NCI-H1694 (cell line): ENCODE results near the gene RNF213.

ENCODE experiments used
- DNase-seq: peaks from one replicate; lab custom pipeline; 2025; lab: John Stamatoyannopoulos, UW

Gene RNF213

GRCh38 chr17:80419255-80419654 lies 158.6 kb downstream of the RNF213 start:
- no peak for DNase-seq

DNA sequence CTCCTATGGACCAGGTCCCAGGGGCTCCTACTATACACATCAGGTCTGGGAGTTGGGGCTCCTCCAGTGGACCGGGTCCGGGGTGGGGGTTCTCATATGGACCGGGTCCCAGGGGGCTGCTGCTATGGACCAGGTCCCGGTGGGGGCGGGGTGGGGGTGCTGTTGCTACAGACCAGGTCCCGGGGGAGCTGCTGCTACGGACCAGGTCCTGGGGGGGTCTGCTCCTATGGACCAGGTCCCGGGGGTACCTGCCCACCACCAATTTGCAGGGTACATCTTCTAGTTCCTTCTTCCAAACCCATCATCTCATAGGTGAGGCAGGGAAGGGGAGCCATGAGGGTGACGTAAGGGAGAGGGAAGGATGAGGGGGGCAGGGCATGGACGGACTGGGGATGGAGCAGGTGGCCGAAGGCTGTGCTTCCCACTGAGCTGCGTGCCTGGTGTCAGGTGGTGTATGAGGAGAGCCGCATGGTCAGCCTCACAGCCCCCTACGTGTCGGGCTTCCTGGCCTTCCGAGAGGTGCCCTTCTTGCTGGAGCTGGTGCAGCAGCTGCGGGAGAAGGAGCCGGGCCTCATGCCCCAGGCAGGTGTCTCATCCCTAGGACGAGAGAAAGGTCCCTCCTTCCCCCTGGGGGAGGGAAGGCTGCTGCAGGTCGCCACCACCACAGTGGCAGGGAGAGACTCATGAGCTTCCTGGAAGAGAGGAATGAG lies 160.9 kb downstream of the RNF213 start:
- no peak for DNase-seq

GRCh38 chr17:80422276-80422675 lies 161.6 kb downstream of the RNF213 start:
- DNase-seq: no peak

DNA sequence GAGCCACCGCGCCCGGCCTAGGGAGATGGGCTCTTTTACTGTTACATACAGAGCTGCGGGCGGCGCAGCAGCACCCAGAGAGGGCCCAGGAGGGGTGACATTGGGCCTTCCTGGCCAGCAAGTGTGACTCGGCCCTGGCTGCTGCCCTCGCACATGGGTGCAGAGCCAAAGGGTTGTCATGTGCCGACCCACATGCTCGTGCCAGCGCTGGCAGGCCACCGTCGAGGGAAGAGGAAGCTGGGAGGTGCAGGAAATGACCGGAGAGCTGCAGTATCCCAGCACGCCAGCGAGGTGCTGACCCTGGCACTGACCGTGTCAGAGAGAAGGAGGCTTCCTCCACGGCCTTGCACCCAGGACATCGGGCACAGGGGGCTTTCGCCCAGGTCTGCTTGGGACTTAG lies 162.3 kb downstream of the RNF213 start:
- DNase-seq: no peak

GRCh38 chr17:80423536-80424225 lies 163.0 kb downstream of the RNF213 start:
- no peak for DNase-seq

DNA sequence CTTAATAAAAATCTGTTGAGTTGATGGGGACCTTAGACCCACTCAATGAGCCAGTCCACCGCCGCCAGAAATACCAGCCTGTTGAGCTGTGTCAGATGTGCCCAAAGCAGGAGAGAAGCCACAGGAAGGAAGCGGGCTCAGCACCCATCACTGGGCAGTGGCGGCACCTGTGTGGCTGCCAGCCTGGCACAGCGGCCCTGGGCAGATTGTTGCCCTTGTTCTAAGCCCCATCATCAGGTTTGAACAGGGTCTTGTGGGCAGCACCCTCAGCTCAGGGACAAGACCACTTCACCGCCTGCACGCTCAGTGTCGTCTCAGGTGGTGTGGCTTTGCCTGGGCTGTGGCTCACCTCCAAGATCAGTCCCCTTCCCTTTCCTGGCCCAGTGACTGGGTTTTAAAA lies 163.6 kb downstream of the RNF213 start:
- DNase-seq: no peak

GRCh38 chr17:80424878-80425765 lies 164.5 kb downstream of the RNF213 start:
- DNase-seq: no peak

DNA sequence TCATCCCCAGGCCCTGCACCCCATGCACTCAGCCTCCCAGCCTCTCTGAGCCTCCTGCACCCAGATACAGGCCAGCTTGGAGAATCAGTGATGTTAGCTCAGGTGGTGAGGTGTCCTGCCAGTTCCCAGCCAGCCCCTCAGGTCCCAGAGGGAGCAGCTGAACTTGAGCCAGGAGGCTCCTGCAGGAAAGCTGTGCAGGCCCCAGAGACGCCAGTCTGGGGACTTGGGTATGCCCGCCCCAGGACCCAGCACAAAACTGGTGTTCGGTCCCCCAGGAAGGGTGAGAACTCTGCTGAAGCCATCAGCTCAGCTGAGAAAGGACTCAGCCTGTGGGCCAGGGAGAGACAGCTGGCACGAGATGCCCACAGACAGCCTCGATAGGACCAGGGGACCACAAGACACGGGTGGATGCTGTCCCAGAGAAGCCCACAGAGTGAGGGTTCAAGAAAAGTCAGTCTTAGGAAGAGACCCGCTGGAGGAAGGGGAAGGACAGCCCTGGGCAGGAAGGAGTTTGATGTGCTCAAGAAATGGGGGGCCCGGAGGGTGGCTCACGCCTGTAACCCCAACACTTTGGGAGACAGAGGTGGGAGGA lies 165.3 kb downstream of the RNF213 start:
- no peak for DNase-seq

DNA sequence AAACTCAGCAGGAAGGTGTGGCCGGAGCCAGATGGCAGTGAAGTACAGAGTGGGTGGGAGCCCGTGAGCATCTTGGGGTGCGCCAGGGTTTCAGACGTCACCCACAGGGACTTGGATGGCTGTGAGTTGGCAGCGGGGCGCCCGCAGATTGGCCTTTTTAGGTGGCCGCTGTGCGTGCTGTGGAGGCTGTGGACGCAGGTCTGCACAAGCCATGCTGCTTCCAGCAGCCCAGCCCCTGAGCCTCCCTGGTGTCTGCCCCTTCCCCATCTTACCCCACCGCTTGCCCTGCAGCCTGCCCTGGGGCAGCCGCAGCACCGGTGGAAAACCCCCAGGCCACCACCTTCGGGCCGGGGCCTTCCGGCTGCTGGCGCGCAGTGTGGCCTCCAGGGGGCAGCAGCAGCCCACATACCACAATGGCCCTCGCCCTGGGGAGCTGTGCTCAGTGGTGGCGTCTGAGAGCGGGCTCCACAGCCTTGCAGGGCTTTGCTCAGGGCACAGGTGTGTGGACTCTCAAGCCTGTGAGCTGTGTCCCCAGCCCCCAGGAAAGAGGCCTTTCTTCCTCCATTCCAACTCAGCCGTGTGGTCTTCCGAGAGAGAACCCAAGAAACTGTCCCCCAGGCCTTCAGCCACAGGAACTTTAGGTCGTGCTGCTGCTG lies 166.1 kb downstream of the RNF213 start:
- DNase-seq: peak; percentile 65

GRCh38 chr17:80427366-80428282 lies 167.0 kb downstream of the RNF213 start:
- no peak for DNase-seq

- no peak for DNase-seq
These were observed 167.7 kb downstream of the RNF213 start for GRCh38 chr17:80428363-80428762.

DNA sequence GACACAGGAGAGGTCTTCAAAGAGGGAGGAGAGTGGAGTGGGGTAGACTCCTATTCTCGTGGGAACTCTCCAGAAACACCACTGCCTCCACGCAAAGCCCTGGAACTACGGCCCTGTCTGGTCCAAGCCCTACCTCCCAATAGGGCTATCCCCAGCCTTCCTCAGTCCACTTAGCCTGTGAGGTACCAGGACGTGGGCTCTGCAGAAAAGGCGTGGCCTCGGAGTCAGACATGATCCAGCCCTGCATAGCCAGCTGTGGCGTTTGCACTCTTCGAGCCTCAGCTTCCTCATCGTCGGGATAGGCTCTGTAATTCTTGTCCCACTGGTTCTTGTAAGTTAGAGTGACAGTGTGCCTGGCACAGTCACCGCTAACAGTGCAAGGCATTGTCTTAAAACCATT lies 168.1 kb downstream of the RNF213 start:
- DNase-seq: no peak

DNA sequence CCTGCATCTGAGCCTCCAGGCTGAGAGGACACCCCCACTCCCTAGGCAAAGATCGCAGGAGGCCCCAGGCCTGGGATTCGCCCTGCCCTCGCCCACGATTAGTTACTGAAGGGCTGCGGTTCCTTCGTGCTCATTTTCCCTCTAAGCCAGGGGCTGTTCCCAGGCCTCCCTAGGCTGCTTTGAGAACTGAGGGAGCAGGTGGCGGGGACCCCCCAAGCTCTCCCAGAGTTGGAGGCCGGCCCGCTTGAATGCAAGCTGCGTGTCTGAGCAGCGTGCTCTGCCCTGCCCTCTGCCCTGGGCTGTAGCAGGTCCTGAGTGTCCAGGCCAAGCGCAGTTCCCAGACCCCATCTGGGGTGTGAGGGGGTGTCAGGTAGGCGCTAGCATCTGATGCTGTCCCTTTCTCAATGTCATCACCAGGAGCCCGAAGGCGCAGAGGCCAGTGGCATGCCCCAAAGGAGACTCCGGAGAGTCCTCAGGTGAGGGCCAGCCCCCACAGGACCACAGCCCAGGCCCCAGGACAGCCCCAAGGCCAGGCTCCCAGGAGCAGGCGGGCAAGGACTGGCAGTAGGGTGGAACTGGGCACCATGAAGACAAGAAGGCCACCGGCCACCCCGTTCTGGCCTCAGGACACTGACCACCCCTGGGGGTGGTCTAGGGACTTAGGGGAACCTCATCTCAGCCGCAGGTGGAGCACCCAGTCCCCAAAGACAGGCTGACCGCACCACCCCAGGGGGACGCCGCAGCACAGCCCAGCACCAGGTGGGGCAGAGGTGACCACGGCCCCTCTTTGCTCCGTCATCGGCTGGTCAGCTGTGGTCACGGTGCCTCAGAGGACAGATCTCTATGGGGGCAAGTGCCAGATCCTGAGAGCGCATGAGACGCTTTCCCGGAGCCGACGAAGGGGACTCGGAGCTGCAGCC lies 169.0 kb downstream of the RNF213 start:
- no peak for DNase-seq

GRCh38 chr17:80430446-80431245 lies 170.0 kb downstream of the RNF213 start:
- no peak for DNase-seq

DNA sequence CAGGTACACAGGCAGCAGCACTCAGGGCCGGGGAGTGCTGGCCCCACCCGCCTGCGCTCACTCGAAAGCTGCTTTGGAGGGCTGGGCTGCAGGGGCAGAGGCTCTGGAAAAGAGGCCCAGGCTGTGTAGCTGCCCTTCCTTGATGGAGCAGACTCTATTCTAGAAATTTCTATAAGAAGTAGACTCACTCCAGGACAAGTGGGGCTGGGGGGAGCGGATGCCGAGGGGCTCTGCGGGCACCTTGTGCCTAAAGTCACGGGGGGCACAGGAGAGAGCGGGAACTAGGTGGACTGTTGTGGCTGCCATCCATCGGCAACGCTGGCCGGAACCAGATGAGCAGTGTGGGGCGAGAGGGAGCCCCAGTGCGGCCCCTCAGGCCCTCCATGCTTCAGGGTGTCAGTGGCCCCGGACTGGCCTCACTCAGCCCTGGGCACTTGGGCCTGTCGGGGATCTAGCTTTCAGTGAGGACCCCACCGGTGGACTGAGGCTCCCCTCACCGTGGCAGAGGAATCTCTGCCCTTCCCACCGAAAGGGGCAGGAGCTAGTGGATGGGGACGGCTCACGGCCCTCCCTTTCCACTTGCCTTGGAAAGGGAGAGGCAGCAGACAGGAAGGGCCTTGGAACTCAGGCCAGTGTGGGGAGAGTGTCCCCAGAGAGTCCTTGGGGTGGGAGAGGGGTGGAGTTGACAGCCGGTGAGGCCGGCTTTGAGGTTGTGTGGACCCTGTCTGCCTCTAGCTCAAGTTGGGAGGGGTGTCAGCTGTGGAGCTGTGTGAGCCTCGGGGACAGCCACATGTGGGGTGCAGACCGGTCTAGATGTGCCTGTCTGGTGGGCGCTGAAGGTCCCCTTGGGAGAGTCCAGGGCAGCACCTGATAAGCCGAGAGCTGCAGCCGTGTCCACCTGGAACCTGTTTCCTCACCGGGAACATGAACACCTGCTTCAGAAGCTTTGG lies 170.9 kb downstream of the RNF213 start:
- no peak for DNase-seq

DNA sequence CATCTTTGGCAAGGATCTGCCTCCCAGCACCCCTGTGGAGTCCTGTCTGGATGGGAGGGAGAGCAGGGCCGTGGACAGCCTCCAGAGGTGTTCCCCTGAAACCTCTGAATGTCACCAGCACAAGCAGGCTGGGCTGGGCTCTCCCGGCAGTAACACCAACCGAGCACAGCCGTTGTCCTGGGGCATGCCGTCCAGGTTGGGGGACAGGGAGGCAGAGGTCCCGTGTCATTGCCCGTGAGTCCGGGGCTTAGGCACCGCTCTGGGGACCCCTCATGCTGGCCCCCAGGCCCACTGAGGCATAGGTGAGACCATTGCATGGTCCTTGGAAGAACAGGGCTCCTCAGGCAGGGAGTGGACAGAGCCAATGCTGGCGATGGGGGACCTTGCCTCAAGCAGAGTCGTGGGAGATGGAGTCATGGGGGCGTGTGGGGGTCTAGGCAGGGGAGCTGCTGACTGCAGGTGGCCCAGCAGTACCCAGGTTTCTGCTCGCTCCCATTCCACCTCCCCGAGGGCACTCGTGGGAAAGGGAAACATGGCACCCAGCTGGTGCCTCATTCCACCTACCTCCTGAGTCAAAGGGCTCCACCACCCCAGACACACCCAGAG lies 171.8 kb downstream of the RNF213 start:
- DNase-seq: no peak

GRCh38 chr17:80432961-80433550 lies 172.4 kb downstream of the RNF213 start:
- no peak for DNase-seq
